Measurements from ENCODE around the gene SIRPD.
"Not testable (repeated sequence)": the region's sequence is repeated elsewhere in the genome, so short reads cannot be mapped to it uniquely, and the experiment has no call there.

Gene SIRPD

DNA sequence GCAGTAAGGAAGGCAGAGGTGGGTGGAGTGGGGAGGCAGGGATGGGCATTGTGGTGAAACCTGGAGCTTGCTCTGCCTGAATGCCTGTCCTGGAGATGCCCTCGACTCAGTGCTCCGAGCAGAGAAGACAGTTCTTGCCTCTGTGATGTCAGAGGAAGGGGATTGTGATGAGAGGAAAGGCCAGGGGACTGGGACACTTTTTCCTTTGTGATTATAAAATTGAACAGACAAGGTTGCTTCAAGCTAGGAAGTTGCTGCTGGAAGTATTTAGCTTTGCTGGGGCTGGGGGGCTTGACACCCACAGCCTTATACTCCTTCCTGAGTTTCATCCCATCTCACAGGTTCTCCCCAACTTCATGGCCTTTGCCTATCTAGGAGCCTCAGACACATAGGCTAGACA lies at the start of gene SIRPD:
Gene SIRPD, minus strand, starts transcription at position 101 of the 400 bp plus-strand sequence. Its CDS starts 52 bp downstream, at position 49.
- no peak for DNase-seq

GRCh38 chr20:1600736-1601135 lies 43.2 kb upstream of the SIRPD start:
- DNase-seq: no peak

DNA sequence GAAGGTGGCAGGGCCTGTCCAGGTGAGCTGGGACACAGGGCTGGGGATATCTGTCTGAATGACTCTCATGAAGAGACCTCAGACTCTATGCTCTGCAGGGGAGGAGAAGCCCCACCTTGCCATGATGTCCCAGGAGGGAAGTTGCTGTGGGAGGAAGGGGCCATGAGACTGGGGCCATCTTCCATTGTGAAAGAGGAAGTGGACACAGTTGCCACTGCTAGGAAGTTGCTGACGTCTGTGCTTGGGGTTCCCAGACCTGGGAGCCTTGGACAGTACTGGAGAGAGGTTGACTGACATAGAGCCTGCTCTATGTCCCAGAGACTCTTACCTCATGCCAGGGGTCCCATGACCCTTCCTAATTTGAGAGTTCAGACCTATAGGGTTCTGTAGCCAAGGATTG lies 37.8 kb upstream of the SIRPD start:
- DNase-seq: no peak

DNA sequence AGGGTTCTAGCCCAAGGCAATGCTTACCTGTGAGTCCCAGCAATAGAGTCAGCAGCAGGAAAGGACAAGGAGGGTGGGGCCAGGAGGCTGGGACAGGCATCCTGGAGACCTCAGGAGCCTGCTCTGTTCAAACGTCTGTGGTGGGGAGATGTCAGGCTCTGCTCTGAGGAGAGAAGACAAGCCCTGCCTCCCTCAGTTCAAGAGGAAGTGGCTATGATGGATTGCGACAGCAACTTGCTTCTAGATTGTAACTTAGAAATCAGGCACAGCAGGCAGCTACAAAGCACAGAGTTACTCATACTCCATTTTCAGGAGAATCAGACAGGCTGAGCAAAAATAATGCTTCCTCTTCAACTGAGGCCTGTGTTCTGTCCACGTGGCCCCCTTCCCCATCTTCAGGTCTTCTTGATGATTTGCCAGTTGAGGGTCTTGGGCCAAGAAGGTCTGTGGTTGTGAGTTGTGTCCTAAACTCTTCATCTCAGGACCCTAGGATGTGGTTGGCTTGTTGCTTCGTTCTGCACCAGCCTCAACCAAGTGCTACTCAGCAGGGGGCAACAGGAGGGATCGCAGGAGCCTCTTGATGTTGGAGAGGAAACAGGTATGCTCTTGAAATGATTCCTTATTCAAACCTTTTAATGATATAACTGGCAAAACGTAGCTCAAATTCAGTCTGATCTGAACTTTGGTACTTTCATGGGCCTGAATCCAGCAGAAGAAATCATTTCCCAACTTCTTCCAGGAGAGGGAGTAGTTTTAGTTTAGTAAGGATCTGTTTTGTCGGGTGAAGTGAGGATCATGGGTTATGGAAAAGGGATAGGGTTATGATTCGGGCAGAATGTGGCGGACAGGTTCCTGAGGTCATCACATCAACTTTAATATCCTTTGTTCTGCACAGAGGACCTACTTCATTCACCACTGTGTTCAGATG lies 31.3 kb upstream of the SIRPD start:
- no peak for DNase-seq

GRCh38 chr20:1587781-1588532 lies 30.5 kb upstream of the SIRPD start:
- DNase-seq: no peak

GRCh38 chr20:1579488-1579887 lies 22.0 kb upstream of the SIRPD start:
- DNase-seq: no peak

GRCh38 chr20:1577906-1578305 lies 20.4 kb upstream of the SIRPD start:
- no peak for DNase-seq

DNA sequence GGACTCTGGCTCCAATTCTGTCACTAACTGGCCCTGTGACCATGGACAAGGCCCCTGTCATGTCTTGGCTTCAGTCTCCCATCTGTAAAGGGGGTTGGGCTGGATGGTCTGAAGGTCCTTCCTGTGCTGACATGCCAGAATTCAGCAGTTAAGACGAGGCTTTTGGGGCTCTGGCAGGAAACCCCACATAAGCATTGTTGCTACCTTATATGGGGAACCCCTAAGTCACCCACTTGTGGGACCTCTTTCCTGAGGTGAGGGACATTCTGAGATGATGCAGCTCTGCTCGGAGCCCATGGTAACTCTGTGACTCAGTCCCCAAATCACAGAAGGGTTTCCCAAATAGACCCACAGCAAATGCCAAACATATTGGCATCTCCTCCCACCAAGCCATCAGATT lies 19.8 kb upstream of the SIRPD start:
- DNase-seq: not testable (repeated sequence)

DNA sequence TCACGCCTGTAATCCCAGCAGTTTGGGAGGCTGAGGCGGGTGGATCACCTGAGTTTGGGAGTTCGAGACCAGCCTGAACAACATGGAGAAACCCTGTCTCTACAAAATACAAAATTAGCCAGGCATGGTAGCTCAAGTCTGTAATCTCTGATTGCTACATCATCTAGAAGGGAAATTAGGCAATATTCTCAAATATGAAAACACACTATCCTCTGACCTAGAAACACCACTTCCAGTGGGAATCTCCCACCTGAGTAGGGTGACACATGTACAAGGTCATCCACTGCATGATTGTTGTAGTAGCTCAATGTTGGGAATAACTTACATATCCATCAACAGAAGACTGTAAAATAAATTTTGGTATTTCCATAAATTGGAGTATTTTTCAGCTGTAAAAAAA lies 19.1 kb upstream of the SIRPD start:
- no peak for DNase-seq

DNA sequence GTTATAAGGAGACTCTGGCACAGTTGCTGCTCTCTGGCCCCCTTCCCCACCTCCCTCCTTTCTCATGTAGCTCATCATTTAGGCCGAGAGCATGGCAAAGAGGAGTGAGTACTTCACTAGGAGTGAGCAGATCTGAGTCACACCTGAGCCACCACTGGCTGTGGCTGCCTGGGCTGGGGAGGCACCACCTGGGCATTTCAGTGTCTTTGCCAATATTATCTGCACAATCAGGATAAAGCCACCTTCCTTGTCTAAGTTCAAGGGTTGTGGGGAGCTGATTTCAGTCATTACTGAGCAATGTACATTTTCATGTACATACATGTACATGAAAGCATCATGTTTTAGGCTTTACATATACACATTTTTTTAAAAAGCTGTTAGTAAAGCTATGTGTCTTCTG lies 18.5 kb upstream of the SIRPD start:
- DNase-seq: peak; percentile 16

DNA sequence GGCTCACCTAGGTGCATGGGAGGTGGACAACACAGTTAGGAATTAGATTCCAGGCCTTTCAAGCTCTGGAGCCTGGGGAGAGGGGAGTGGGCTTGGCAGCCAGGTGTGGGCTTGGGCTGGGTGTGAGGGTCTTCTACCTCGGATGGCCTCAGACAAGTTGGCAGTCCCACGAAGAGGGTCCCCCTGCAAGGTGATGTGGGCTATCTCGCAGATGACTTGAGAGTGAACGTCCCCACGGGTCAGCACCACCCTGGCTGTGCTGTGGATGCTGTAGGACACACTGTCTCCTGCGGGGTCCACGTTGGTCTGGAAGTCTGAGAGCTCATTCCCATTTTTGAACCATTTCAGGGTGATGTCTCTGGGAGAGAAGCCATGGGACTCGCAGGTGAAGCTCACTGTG lies 14.1 kb upstream of the SIRPD start:
- not testable (repeated sequence) for DNase-seq

GRCh38 chr20:1569415-1569881 lies 11.9 kb upstream of the SIRPD start:
- no peak for DNase-seq

DNA sequence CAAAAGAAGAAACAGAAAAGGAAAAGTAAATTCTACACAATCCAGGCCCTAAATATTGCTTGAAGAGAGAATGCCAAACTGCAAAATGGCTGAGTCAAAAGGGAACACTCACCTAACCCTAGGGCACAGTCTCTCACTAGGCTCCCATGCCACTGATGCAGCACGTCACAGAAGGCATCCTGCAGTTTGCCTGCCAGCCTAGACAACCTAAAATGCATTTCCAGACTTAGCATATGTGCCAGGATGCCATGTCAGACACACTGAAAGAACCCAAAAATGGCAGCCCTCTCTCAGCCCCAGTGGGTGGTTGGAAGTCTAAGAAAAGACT lies 10.6 kb upstream of the SIRPD start:
- no peak for DNase-seq

GRCh38 chr20:1567392-1568162 lies 10.1 kb upstream of the SIRPD start:
- DNase-seq: no peak

- no peak for DNase-seq
Measured at GRCh38 chr20:1566701-1567100, 9.2 kb upstream of the SIRPD start.

DNA sequence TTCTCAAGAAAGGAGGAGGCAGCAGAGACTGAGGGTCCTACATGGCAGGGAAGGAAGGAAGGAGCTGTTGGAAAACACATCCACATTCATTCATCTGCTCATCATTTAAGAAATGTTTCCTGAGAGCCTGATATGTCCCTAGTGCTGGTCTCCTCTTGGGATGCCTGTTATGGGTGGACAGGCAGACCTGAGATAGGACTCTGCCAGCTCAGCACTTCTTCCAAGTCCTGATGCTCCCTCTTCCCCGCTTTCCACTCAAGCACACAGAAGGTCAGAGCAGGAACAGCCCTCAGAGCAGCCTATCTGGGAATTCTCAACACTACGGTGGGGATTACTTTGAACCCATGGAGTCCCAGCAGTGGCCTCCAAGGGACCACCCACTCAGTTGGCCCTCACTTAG lies 8.0 kb upstream of the SIRPD start:
- no peak for DNase-seq

GRCh38 chr20:1563598-1563997 lies 6.1 kb upstream of the SIRPD start:
- DNase-seq: no peak

- DNase-seq: no peak
Measured at GRCh38 chr20:1562622-1563021, 5.1 kb upstream of the SIRPD start.

DNA sequence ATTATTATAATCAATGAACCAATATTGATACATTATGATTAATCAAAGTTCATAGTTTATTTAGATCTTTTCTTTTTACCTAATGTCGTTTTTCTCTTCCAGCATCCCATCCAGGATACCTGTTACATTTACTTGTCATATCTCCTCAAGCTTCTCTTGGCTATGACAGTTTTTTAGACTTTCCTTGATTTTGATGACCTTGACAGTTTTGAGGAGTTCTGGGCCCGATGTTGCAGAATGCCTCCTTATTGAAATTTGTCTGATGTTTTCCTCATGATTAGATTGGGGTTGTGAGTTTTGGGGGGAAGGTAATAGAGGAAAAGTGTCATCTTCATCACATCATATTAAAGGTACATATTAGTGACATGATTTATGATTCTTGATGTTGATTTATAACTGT lies 3.8 kb upstream of the SIRPD start:
- DNase-seq: no peak

GRCh38 chr20:1555952-1556351 lies 1.6 kb downstream of the SIRPD start:
- DNase-seq: no peak

- no peak for DNase-seq
Measured at GRCh38 chr20:1539816-1540419, 17.6 kb downstream of the SIRPD start.

DNA sequence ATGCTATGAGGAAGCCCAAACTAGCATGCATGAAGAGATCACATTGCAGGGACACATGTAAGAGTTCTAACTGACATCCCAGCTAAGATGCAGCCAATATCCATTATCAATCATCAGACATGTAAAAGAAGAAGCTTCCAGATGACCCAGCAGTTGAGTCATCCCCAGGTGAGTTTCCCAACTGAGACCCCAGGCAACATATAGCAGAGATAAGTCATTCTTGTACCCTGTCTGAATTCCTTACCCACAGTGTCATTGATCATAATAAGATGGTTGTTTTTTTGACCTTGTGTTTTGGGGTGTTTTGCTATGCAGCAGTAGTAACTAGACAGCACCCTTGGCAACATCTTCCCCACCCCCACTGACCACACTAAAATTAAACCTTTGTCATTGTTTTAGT lies 18.9 kb downstream of the SIRPD start:
- no peak for DNase-seq

DNA sequence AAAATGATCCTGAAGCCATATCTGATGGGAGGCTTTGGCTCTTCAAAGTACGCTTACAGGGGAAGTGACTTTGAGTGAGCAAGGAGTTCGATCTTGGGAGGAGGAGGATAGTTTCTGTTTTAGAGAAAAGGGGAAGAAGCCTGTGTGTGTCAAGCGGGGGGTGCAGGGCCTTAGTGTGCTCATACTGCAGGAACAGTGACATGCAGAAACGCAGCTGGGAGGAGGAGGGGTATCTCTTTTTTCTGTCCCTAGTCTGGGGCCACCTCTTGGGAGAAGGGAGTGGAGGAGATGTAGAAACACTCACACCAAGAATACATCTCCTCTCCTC lies 19.8 kb downstream of the SIRPD start:
- no peak for DNase-seq
